GM18868 (cell line): ENCODE measurements around the gene MOCOS.

Source experiments
- ATAC-seq: cut with Tn5 transposase; IDR thresholded peaks from one replicate; pipeline ENCODE4 v1.9.1; 2021; ENCODE audit warnings: mild to moderate bottlenecking, moderate library complexity; ENCODE audit not compliant: unreplicated experiment

The MOCOS gene

GRCh38 chr18:36299015-36299414 lies 111.7 kb downstream of the MOCOS start:
- no peak for ATAC-seq

GRCh38 chr18:36300211-36300610 lies 112.9 kb downstream of the MOCOS start:
- ATAC-seq, result no peak

- ATAC-seq, result no peak
Observed at GRCh38 chr18:36301884-36302283, 114.6 kb downstream of the MOCOS start.

- ATAC-seq, result no peak
Observed at GRCh38 chr18:36302676-36303075, 115.4 kb downstream of the MOCOS start.

- ATAC-seq, result no peak
Observed at GRCh38 chr18:36303211-36303844, 116.0 kb downstream of the MOCOS start.

GRCh38 chr18:36304723-36305122 lies 117.4 kb downstream of the MOCOS start:
- no peak for ATAC-seq

- ATAC-seq, result no peak
Observed at GRCh38 chr18:36305375-36305774, 118.1 kb downstream of the MOCOS start.

- ATAC-seq, result no peak
Observed at GRCh38 chr18:36307513-36307912, 120.2 kb downstream of the MOCOS start.

- ATAC-seq, result no peak
Observed at GRCh38 chr18:36308711-36309435, 121.6 kb downstream of the MOCOS start.

GRCh38 chr18:36309436-36310391 lies 122.4 kb downstream of the MOCOS start:
- no peak for ATAC-seq

- no peak for ATAC-seq
Observed at GRCh38 chr18:36311026-36311570, 123.8 kb downstream of the MOCOS start.

- ATAC-seq, result no peak
Observed at GRCh38 chr18:36312806-36313395, 125.6 kb downstream of the MOCOS start.

GRCh38 chr18:36314098-36314497 lies 126.8 kb downstream of the MOCOS start:
- ATAC-seq, result no peak

- no peak for ATAC-seq
Observed at GRCh38 chr18:36314754-36315153, 127.5 kb downstream of the MOCOS start.

- ATAC-seq, result no peak
Observed at GRCh38 chr18:36315736-36316135, 128.4 kb downstream of the MOCOS start.

GRCh38 chr18:36316246-36316645 lies 128.9 kb downstream of the MOCOS start:
- ATAC-seq, result no peak
